ENCODE results near the gene TRABD2B.

The TRABD2B gene

GRCh38 chr1:47725992-47726855 lies 271.0 kb downstream of the TRABD2B start:
- H3K27me3 Mint-ChIP-seq (ENCODE audit: low read depth) = peaks cover 67% of the 10 kb centered on the region
- peaks cover 9% of the 10 kb centered on the region for H3K4me1 Mint-ChIP-seq
- no peaks in the 10 kb centered on the region for H3K9me3 Mint-ChIP-seq
- peak overlapping the region in 1 of 3 experiments; percentile 1 for H3K27ac Mint-ChIP-seq
- peak; percentile 90 to 92 (median 91) for TF ChIP-seq CTCF (IDR thresholded peaks at IDR 0.05; ENCODE audit: unreplicated experiment in 3 of 3)
- H3K4me3 Mint-ChIP-seq = peak overlapping the region; percentile 47 to 59 (median 55)
- no peaks in the 10 kb centered on the region for H3K36me3 Mint-ChIP-seq (ENCODE audit: low read depth)

- H3K4me3 Mint-ChIP-seq = peak overlapping the region; percentile 40 to 47 (median 43)
- H3K36me3 Mint-ChIP-seq (ENCODE audit: low read depth) = no peaks in the 10 kb centered on the region
Measured at GRCh38 chr1:47725511-47725991, 271.6 kb downstream of the TRABD2B start.

GRCh38 chr1:47725000-47725473 lies 272.1 kb downstream of the TRABD2B start:
- Mint-ChIP-seq H3K4me3 (no peak overlapping the region), H3K36me3 (ENCODE audit: low read depth) (no peaks in the 10 kb centered on the region), H3K4me1 (peaks cover 9% of the 10 kb centered on the region), H3K27ac (no peak overlapping the region), H3K9me3 (no peaks in the 10 kb centered on the region), H3K27me3 (ENCODE audit: low read depth) (peaks cover 76% of the 10 kb centered on the region)
- peak; percentile 32 to 34 (median 33) for TF ChIP-seq CTCF (IDR thresholded peaks at IDR 0.05; ENCODE audit: unreplicated experiment in 3 of 3)

More at GRCh38 chr1:47725511-47725991, 271.6 kb downstream of the TRABD2B start:
- H3K27ac Mint-ChIP-seq = no peak overlapping the region
- peaks cover 9% of the 10 kb centered on the region for H3K4me1 Mint-ChIP-seq
- no peak for TF ChIP-seq CTCF (IDR thresholded peaks at IDR 0.05; ENCODE audit: unreplicated experiment in 3 of 3)
- no peaks in the 10 kb centered on the region for H3K9me3 Mint-ChIP-seq
- peaks cover 73% of the 10 kb centered on the region for H3K27me3 Mint-ChIP-seq (ENCODE audit: low read depth)

- no peaks in the 10 kb centered on the region for H3K9me3 Mint-ChIP-seq
- H3K27me3 Mint-ChIP-seq (ENCODE audit: low read depth) = peaks cover 79% of the 10 kb centered on the region
- no peak for TF ChIP-seq CTCF (IDR thresholded peaks at IDR 0.05; ENCODE audit: unreplicated experiment in 3 of 3)
- no peak overlapping the region for H3K27ac Mint-ChIP-seq
- H3K36me3 Mint-ChIP-seq (ENCODE audit: low read depth) = no peaks in the 10 kb centered on the region
- H3K4me3 Mint-ChIP-seq = no peak overlapping the region
- peaks cover 9% of the 10 kb centered on the region for H3K4me1 Mint-ChIP-seq
Measured at GRCh38 chr1:47724432-47724999, 272.7 kb downstream of the TRABD2B start.

DNA sequence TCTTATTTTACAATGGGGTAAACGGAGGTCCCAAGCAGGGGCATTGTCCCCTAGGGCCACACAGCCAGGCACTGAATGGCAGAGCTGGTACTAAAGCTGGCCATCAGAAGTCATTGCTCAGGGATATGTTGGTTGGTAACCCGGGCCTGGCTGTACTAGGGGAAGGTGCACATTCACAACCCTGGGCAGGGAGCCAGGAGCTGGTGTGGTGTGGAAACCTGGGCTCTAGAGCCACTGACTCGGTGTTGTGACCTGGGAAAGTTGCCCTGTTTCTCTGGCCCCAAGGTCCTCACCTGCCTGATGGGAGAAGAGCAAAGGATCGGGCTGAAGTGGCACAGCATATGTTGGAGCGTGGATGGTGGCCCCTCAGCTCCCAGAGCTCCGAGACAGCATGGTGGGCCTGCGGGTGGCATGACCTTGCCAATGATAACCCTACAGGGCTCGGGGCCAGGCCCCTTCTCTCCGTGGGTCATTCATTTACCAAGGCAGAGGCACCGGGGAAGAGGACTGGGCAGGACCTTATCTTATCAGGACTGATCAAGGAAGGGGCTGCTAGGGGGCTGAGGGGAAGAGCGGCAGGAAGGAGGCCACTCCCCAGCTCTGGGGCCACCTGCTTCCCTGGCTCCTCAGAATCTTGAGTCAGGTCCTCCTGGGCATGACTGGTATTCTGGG lies 274.1 kb downstream of the TRABD2B start:
- H3K36me3 Mint-ChIP-seq (ENCODE audit: low read depth) = no peaks in the 10 kb centered on the region
- peaks cover 88% of the 10 kb centered on the region for H3K27me3 Mint-ChIP-seq (ENCODE audit: low read depth)
- no peak for TF ChIP-seq CTCF (IDR thresholded peaks at IDR 0.05; ENCODE audit: unreplicated experiment in 3 of 3)
- H3K9me3 Mint-ChIP-seq = no peaks in the 10 kb centered on the region
- peaks cover 9% of the 10 kb centered on the region for H3K4me1 Mint-ChIP-seq
- H3K4me3 Mint-ChIP-seq = no peak overlapping the region
- no peak overlapping the region for H3K27ac Mint-ChIP-seq

Measured in nephron (organoid).